HG02759 (cell line): Measurements from ENCODE around the gene RGS17.

Source experiments
- ATAC-seq: cut with Tn5 transposase; IDR thresholded peaks from one replicate; pipeline ENCODE4 v1.9.1; 2021; ENCODE audit warnings: mild to moderate bottlenecking, moderate library complexity; ENCODE audit not compliant: unreplicated experiment

Gene RGS17

DNA sequence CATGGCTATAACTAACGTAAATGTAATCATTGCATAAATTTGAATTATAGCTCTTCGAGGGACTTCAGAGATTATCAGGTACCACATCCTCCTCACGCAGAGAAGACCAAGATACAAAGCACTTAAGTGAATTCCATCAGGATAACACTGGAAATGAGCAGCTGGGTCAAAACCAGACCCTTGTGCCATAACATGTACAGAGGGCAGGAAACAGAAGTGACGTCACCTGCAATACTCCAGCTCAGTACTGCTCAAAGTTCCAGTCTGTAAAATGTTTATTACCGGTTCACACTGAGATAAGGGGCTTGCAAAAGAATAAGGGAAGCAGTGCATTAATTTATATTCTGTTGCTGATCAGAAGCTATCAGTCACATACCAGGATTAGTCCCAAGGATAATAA lies 45.8 kb downstream of the RGS17 start:
- ATAC-seq, result no peak

GRCh38 chr6:153084393-153084792 lies 46.7 kb downstream of the RGS17 start:
- no peak for ATAC-seq

GRCh38 chr6:153083869-153084268 lies 47.2 kb downstream of the RGS17 start:
- ATAC-seq, result no peak

DNA sequence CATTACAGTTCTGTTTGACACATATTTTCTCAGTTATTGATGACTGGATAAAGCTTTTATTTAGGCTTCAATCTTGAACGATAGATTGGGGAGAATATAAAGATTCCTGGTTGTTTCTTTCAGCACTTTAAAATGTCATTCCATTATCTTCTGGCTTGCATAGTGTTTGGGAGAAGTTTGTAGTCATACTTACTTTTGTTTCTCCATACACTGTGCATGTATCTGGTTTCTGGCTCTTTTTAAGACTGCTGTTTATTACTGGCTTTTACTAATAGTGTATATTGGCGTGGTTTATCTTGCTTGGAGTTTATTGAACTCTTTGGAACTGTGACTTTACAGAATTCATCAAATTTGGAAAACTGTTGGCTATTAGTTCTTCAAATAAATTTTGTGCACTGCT lies 49.2 kb downstream of the RGS17 start:
- no peak for ATAC-seq

GRCh38 chr6:153076431-153076830 lies 54.7 kb downstream of the RGS17 start:
- no peak for ATAC-seq

GRCh38 chr6:153074761-153075160 lies 56.3 kb downstream of the RGS17 start:
- no peak for ATAC-seq

GRCh38 chr6:153073841-153074240 lies 57.2 kb downstream of the RGS17 start:
- ATAC-seq, result no peak

GRCh38 chr6:153070756-153071155 lies 60.3 kb downstream of the RGS17 start:
- no peak for ATAC-seq

DNA sequence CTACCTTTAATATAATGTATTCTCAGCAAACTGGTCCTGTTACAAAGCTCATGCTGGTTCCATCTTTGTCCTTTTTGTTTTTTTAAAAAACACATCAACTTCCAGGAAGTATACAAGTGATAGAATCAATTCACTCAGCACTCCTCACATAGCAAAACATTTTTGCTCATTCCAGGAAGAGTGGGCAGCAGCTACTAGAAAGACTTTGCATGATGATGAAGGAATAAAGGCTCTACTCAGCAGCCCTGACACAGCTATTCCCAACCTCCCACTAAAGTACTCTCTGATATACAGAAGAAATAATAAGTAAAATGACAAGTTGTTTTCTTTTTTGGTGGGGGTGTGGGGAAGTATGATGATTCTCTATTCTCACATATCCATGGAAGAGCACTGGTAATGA lies 61.2 kb downstream of the RGS17 start:
- ATAC-seq, result no peak

DNA sequence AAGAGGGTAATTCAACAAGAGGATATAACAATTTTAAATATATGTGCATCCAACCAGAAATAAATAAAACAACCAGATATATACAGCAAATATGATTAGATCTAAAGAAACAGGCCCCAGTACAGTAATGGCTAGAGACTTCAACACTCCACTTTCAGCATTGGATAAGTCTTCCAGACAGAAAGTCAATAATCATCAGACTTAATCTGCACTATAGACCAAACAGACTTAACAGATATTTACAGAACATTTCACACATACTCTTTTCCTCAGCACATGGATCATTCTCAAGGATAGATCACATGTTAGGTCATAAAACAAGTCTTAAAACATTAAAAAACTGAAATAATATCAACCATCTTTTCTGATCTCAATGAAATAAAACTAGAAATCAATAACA lies 65.9 kb downstream of the RGS17 start:
- ATAC-seq, result no peak

DNA sequence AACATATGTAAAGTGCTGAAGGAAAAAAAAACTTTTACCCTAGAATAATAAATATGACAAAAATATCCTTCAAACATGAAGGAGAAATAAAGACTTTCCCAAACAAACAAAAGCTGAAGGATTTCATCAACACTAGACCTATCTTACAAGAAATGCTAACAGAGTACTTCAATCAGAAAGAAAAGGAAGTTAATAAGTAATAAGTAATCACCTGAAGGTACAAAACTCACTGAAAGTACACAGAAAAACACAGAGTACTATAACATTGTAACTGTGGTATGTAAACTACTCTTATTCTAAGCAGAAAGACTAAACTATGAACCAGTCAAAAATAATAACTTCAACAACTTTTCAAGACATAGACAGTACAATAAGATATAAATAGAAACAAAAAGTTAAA lies 67.1 kb downstream of the RGS17 start:
- no peak for ATAC-seq

GRCh38 chr6:153062516-153062915 lies 68.6 kb downstream of the RGS17 start:
- ATAC-seq, result no peak

DNA sequence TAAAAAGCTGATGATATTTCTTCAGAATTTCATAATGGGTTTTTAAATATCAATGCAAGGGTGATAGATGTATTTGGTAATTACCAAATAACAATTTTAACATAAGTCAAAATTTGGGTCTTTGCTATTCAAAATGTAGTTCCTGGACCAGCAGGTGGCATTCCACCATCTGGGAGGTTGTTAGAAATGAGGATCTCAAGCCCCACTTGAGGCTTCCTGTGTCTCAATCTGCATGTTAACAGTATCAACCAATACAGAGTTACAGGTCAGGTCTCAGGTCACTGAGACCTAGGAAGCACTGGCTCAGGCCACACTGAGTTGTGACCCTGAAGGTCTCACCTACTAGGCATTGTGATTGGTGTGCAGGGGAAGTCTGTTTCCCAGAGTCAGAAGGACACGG lies 71.3 kb downstream of the RGS17 start:
- no peak for ATAC-seq

DNA sequence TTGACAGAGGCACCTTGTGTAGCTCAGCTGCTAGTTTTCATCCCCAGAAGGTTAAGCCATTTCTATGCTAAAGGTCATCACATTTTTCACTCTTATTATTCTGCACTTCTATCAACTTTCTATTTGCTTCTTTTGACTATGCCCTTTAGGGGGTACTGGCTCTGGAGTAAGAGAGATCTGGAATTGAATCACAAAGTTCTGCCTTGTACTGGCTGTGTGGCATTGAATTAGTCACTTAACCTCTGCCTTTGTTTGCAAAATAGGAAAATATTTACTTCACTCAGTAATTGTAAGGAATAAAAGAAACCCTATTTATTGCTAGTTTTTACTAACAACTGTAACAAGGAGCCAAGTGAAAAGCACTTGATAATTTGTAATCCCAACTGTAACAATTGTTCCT lies 71.8 kb downstream of the RGS17 start:
- no peak for ATAC-seq

DNA sequence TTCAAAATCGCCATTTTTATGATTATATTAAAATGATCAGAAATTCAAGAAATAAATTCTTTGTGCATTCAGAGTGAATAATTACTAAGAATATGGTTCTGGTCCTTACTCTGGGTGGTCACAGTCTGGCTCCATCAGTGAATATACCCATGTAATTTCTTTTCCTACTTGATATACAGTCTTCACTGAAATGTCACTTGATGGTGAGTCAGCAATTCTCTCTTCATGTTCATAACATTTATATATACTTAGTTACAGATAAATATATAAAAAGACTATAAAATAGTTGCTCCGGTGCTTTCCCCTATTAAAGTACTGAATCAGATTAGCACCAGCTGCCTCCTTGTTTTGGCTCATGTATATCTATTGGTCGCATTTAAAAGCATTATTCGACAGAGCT lies 72.2 kb downstream of the RGS17 start:
- no peak for ATAC-seq

GRCh38 chr6:153058291-153058690 lies 72.8 kb downstream of the RGS17 start:
- ATAC-seq, result no peak

GRCh38 chr6:153056308-153056707 lies 74.8 kb downstream of the RGS17 start:
- ATAC-seq, result no peak

- no peak for ATAC-seq
Measured at GRCh38 chr6:153051801-153052200, 79.3 kb downstream of the RGS17 start.

- ATAC-seq, result no peak
Measured at GRCh38 chr6:153048631-153049030, 82.5 kb downstream of the RGS17 start.

- no peak for ATAC-seq
Measured at GRCh38 chr6:153047386-153047785, 83.7 kb downstream of the RGS17 start.

DNA sequence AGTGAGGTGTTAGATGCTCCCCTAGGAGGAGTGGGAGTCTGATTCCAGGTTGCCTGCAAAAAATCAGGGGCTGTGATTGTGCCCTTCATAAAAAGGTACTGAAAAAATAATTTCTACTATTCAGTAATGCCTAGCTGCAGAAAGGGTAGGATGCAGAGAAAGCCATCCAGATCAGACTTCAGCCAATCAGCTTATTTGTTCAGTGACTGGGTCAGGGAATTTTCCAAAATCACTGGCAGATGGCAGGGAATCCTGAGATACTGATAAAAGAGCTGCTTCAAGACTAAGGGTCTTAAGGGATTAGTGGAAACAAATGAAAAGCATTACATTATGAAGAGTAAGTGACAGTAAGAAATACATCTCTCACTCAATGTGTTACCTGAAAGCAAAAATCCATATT lies 85.8 kb downstream of the RGS17 start:
- ATAC-seq, result no peak

DNA sequence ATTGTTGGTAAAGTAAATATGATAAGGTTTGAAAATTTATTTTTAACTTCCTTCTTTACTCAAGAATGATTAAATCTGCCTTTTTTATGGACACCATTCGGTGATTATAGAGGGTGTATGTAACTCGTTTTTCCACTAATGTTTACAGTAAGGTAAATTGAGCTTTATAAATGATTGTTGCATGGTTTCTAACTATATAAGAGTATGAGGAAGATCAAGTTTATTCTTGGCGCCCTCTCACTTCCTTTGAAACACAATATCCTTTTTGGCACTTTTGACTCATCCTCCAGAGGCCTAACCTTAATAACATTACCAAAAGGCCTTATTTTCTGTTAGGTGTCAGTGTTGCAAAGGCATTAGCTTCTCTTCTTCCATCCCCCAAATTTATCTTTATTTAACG lies 86.8 kb downstream of the RGS17 start:
- no peak for ATAC-seq

GRCh38 chr6:153043719-153044118 lies 87.4 kb downstream of the RGS17 start:
- ATAC-seq, result no peak
